IPS-NIHi7 (cell line): ENCODE results near the gene DIPK1A.

Experiments used
- DNase-seq: peaks from one replicate; pipeline ENCODE4 v3.0.0; 2012; ENCODE audit warnings: mixed read lengths; ENCODE audit errors: extremely low spot score

Gene DIPK1A

GRCh38 chr1:92803140-92803887 lies 157.9 kb downstream of the DIPK1A start:
- no peak for DNase-seq

- no peak for DNase-seq
Observed at GRCh38 chr1:92797961-92798360, 163.3 kb downstream of the DIPK1A start.

- no peak for DNase-seq
Observed at GRCh38 chr1:92797297-92797696, 164.0 kb downstream of the DIPK1A start.

GRCh38 chr1:92795166-92795565 lies 166.1 kb downstream of the DIPK1A start:
- no peak for DNase-seq

- peak; percentile 48 for DNase-seq
Observed at GRCh38 chr1:92792340-92792782, 168.9 kb downstream of the DIPK1A start.
